HUES6 (cell line): ENCODE data around the gene SFTPA1.
"Not testable (repeated sequence)": the region's sequence is repeated elsewhere in the genome, so short reads cannot be mapped to it uniquely, and the experiment has no call there.

Source experiments
- H3K27ac ChIP-seq: 2 replicates; pipeline ENCODE4 v1.7.0; 2013; ENCODE audit warnings: low read depth, mild to moderate bottlenecking, low read length, inconsistent platforms
- H3K27me3 ChIP-seq: 2 replicates; pipeline ENCODE4 v1.6.1; 2013; ENCODE audit warnings: low read length; ENCODE audit not compliant: control insufficient read depth, insufficient read depth
- H3K36me3 ChIP-seq: 2 replicates; pipeline ENCODE4 v1.6.1; 2013; ENCODE audit warnings: low read length; ENCODE audit not compliant: control insufficient read depth, insufficient read depth
- H3K4me1 ChIP-seq: 2 replicates; pipeline ENCODE4 v1.6.1; 2013; ENCODE audit warnings: low read length; ENCODE audit not compliant: control insufficient read depth, insufficient read depth
- H3K4me3 ChIP-seq: 2 replicates; pipeline ENCODE4 v1.5.1; 2013; ENCODE audit warnings: low read depth, low read length
- H3K9ac ChIP-seq: one replicate; pipeline ENCODE4 v1.6.1; 2013; ENCODE audit warnings: mild to moderate bottlenecking, low read length
- H3K9me3 ChIP-seq: 2 replicates; pipeline ENCODE4 v1.6.1; 2013; ENCODE audit warnings: low read depth, low read length; ENCODE audit not compliant: control insufficient read depth, insufficient read depth

SFTPA1 gene

GRCh38 chr10:79586933-79587332 is 23.8 kb upstream of the SFTPA1 start:
- H3K4me3 ChIP-seq: no peak overlapping the region
- H3K27me3 ChIP-seq: peaks cover 10% of the 10 kb centered on the region; the same call in 1 of the 2 replicates

GRCh38 chr10:79588800-79589199 is 21.9 kb upstream of the SFTPA1 start:
- no peak overlapping the region for H3K9ac ChIP-seq
- H3K4me3 ChIP-seq: no peak overlapping the region
- H3K36me3 ChIP-seq: no peaks in the 10 kb centered on the region
- no peaks in the 10 kb centered on the region for H3K4me1 ChIP-seq
- no peak overlapping the region for H3K27ac ChIP-seq
- H3K9me3 ChIP-seq: no peaks in the 10 kb centered on the region
- peaks cover 10% of the 10 kb centered on the region; the same call in 1 of the 2 replicates for H3K27me3 ChIP-seq

More at GRCh38 chr10:79586933-79587332, 23.8 kb upstream of the SFTPA1 start:
- H3K36me3 ChIP-seq: no peaks in the 10 kb centered on the region
- H3K27ac ChIP-seq: no peak overlapping the region
- no peaks in the 10 kb centered on the region for H3K4me1 ChIP-seq
- no peak overlapping the region for H3K9ac ChIP-seq
- no peaks in the 10 kb centered on the region for H3K9me3 ChIP-seq

- Histone ChIP-seq H3K27ac (no peak overlapping the region), H3K36me3 (no peaks in the 10 kb centered on the region), H3K9me3 (peaks cover 15% of the 10 kb centered on the region), H3K27me3 (peaks cover 9% of the 10 kb centered on the region; the same call in 1 of the 2 replicates), H3K9ac (no peak overlapping the region), H3K4me3 (no peak overlapping the region), H3K4me1 (no peaks in the 10 kb centered on the region)
These were observed 17.4 kb upstream of the SFTPA1 start for GRCh38 chr10:79593377-79593776.

- H3K4me3 ChIP-seq, H3K36me3 ChIP-seq, H3K27me3 ChIP-seq, H3K4me1 ChIP-seq, H3K27ac ChIP-seq, H3K9ac ChIP-seq: not testable (repeated sequence)
- H3K9me3 ChIP-seq: peaks cover 25% of the 10 kb centered on the region
These were observed 16.2 kb upstream of the SFTPA1 start for GRCh38 chr10:79594565-79594964.

GRCh38 chr10:79595510-79595909 is 15.2 kb upstream of the SFTPA1 start:
- Histone ChIP-seq H3K4me3 (no peak overlapping the region), H3K27ac (no peak overlapping the region), H3K36me3 (no peaks in the 10 kb centered on the region), H3K9me3 (peaks cover 28% of the 10 kb centered on the region), H3K27me3 (no peaks in the 10 kb centered on the region; the same call in 1 of the 2 replicates), H3K4me1 (no peaks in the 10 kb centered on the region), H3K9ac (no peak overlapping the region)

GRCh38 chr10:79599644-79600043 is 11.1 kb upstream of the SFTPA1 start:
- not testable (repeated sequence) for H3K27me3 ChIP-seq, H3K4me1 ChIP-seq, H3K36me3 ChIP-seq, H3K4me3 ChIP-seq, H3K27ac ChIP-seq, H3K9ac ChIP-seq
- H3K9me3 ChIP-seq: peaks cover 32% of the 10 kb centered on the region

GRCh38 chr10:79601939-79602338 is 8.8 kb upstream of the SFTPA1 start:
- Histone ChIP-seq H3K9me3 (peaks cover 32% of the 10 kb centered on the region), H3K4me3 (no peak overlapping the region), H3K4me1 (no peaks in the 10 kb centered on the region), H3K9ac (no peak overlapping the region), H3K36me3 (no peaks in the 10 kb centered on the region), H3K27me3 (peaks cover 2% of the 10 kb centered on the region; the same call in 1 of the 2 replicates), H3K27ac (no peak overlapping the region)

- Histone ChIP-seq H3K27ac (no peak overlapping the region), H3K4me1 (no peaks in the 10 kb centered on the region), H3K9me3 (peaks cover 21% of the 10 kb centered on the region), H3K36me3 (no peaks in the 10 kb centered on the region), H3K4me3 (no peak overlapping the region), H3K27me3 (peaks cover 9% of the 10 kb centered on the region; the same call in 1 of the 2 replicates), H3K9ac (no peak overlapping the region)
These were observed 7.8 kb upstream of the SFTPA1 start for GRCh38 chr10:79602953-79603352.

- Histone ChIP-seq H3K9me3 (peaks cover 8% of the 10 kb centered on the region), H3K4me3 (no peak overlapping the region), H3K9ac (no peak overlapping the region), H3K27ac (no peak overlapping the region), H3K36me3 (no peaks in the 10 kb centered on the region), H3K4me1 (peaks cover 2% of the 10 kb centered on the region; the same call in 1 of the 2 replicates), H3K27me3 (peaks cover 16% of the 10 kb centered on the region)
These were observed 6.4 kb upstream of the SFTPA1 start for GRCh38 chr10:79604294-79604693.

GRCh38 chr10:79605308-79605707 is 5.4 kb upstream of the SFTPA1 start:
- Histone ChIP-seq H3K9me3 (0 out of 2 replicates have a peak, but pooled peaks cover 4% of the 10 kb centered on the region), H3K4me1 (peaks cover 2% of the 10 kb centered on the region; the same call in 1 of the 2 replicates), H3K36me3 (no peaks in the 10 kb centered on the region), H3K4me3 (no peak overlapping the region), H3K9ac (no peak overlapping the region), H3K27me3 (peaks cover 16% of the 10 kb centered on the region), H3K27ac (no peak overlapping the region)

- no peaks in the 10 kb centered on the region for H3K36me3 ChIP-seq
- H3K9me3 ChIP-seq: 0 out of 2 replicates have a peak, but pooled peaks cover under 1% of the 10 kb centered on the region
- H3K9ac ChIP-seq: no peak overlapping the region
- peaks cover 2% of the 10 kb centered on the region; the same call in 1 of the 2 replicates for H3K4me1 ChIP-seq
- H3K27ac ChIP-seq: no peak overlapping the region
- H3K4me3 ChIP-seq: no peak overlapping the region
- peaks cover 16% of the 10 kb centered on the region for H3K27me3 ChIP-seq
These were observed 2.0 kb upstream of the SFTPA1 start for GRCh38 chr10:79608505-79609375.
